Measurements from ENCODE around the gene ZNF143.
"Not testable (repeated sequence)": the region's sequence is repeated elsewhere in the genome, so short reads cannot be mapped to it uniquely, and the experiment has no call there.

Gene ZNF143

DNA sequence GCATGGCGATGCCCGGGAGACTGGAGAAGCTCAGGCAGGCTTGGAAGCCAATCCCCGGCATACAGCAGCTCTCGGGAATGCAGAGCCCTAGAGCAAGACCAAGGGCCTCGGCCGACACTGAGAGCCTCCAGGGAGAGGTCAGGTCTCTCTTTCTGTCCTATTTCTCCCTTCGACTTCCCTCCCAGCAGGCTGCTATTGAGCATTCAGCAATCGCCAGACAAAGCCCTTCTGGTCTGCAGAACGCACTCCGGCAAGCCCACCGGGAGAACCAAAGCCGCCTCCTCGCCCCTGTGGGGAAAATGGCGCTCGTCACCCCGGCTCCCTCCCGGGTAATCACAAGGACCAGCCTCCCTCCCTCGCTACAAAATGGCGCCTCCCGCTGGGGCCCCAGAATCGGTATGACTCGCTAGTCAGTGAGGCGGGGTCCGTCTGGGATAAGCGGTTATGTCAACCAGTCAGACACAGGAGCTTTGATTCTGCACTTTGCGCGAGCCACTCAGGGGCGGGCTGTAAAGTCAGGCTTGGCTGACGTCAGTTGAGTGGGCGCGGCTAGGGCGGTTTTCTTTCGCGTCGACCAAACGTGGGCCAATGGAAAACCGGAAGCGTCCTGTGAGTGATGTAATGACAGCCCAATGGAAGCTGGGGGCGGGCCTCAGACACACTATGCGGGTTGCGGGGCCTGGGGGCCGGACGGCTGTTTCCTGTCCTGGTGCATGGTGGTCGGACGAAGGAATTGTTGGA lies at the start of gene ZNF143:
Gene ZNF143, plus strand, starts transcription at position 691 of the 741 bp plus-strand sequence. CDS start 10,297 bp downstream, outside the sequence.
- DNase-seq = peak; percentile 100

DNA sequence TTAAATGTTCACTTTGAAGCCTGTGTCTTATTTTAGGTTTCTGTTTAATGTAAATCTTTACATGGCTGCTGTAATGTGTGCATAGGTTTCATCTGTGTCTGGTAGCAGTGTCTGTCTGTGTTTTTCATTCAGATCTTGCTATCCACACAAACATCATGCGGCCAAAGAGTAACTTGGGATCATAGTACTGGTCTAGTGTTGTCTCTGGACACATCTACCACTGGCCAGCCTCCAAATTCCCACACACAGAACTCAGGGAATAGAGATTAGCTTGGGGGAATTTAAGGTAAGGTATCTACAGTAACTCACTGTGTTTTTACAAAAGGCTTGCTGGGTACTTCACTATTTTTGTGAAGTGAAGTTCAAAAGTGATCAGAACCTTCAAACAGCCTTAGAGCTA lies 32.1 kb upstream of the ZNF143 start:
- no peak for DNase-seq

DNA sequence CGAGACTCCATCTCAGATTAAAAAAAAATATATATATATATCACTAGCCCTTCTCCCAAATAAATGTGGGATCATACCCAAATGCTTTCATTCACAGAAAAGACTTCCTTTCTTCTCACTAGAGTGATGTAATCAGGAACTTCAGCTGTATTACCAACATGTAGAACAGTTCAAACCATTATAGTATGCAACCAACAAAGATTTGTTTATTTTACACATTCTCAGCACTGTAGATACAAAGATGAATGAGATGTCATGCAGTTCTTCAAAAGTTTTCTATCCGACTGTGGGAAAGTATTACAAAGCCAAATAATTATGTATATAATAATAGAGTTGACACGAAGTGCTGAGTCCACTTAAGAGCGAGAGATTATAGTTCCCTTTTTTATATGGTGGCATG lies 22.2 kb upstream of the ZNF143 start:
- DNase-seq = no peak

DNA sequence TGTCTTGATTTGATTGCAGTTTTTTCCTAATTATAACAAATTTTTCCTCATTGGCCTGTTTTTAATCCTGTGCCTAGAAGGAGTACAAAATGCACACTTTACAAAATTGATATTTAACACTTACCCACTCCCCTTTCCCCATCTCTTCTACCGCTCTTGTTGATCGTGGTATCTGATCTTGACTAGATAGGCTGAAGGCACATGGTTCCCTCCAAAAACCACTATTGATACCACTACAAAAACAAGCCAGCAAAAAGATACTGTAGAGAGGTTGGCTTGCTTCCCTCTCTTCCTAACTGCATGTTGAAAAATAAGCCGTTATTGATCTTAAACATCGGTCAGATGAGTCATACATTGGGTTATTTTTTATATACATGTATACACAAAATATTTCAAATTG lies 14.6 kb upstream of the ZNF143 start:
- DNase-seq = no peak

DNA sequence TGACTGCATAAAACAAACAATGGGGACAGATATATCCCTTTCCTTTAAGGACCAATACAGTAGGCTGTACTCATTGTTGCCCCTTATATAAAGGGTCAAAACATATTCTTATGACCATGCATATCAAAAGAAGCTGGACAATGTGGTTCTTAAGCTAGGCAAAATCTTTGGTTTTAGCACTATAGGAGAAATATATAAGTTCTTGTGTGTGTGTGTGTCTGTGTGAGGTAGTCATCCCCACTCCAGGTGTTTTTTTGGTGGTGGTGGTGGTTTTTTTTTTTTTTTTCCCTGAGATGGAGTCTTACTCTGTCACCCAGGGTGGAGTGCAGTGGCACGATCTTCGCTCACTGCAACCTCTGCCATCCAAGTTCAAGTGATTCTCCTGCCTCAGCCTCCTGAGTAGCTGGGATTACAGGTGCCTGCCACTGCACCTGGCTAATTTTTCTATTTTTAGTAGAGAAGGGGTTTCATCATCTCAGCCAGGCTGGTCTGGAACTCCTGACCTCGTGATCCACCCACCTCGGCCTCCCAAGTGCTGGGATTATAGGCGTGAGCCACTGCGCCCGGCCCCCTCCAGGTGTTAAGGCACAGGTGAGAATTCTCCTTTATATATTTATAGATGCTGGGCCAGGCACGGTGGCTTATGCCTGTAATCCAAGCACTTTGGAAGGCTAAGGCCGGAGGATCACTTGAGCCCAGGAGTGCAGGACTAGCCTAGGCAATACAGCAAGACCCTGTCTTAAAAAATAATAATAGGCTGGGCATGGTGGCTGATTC lies 12.0 kb upstream of the ZNF143 start:
- no peak for DNase-seq

DNA sequence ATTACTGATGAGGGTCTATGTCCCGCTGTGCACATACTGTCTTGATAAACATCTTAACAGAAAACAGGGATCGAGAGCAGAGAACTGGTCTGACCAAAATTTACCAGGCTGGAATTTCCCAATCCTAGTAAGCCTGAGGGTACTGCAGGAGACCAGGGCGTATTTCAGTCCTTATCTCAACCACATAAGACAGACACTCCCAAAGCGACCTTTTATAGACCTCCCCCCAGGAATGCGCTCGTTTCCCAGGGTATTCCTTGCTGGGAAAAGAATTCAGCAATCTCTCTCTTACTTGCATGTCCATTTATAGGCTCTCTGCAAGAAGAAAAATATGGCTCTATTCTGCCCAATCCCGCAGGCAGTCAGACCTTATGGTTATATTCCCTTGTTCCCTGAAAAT lies 8.8 kb upstream of the ZNF143 start:
- DNase-seq = not testable (repeated sequence)

DNA sequence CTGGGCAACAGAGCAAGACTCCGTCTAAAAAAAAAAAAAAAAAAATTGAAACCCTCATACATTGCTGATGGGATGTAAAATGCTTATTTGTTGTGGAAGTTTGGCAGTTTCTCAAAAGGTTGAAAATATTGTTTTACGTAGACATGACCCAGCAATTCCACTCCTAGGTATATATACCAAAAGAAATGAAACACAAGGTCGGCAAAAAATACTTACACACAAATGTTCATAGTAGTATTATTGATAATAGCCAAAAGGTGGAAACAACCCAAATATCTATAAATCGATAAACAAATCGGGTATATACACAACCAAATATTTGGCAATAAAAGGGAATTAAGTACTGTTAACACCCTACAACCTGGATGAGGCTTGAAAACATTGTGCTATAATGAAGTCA lies 5.1 kb upstream of the ZNF143 start:
- DNase-seq = no peak

DNA sequence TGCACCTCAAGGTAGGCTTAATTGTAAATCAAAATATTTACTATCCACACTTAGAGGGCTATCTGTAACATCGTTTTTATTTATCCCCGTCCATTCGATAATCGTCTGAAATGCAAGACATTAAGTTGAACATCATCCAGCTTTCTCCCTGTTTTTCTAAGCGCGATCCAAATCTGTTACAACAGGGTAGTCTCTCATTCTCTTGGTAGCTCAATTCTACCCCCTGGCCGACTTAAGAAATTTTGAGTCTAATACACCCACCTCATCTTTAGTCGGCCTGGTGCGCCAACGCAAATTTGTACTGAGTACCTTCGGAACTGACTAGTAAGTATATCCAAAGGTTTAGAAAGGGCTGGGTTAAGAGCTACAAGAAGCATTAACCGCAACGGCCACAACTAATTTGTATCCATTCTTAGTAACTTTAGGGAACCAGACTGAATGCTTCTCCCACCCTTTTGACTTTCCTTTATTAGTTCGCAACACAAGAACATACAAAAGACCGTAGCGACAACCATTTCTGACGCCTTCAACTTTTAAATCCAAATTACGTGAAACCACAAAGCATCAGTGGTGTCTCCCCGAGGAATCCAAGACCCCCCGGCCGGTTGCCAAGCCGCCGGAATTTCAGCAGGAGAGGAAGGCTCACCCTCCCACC lies 1.0 kb upstream of the ZNF143 start:
- DNase-seq = peak; percentile 46

DNA sequence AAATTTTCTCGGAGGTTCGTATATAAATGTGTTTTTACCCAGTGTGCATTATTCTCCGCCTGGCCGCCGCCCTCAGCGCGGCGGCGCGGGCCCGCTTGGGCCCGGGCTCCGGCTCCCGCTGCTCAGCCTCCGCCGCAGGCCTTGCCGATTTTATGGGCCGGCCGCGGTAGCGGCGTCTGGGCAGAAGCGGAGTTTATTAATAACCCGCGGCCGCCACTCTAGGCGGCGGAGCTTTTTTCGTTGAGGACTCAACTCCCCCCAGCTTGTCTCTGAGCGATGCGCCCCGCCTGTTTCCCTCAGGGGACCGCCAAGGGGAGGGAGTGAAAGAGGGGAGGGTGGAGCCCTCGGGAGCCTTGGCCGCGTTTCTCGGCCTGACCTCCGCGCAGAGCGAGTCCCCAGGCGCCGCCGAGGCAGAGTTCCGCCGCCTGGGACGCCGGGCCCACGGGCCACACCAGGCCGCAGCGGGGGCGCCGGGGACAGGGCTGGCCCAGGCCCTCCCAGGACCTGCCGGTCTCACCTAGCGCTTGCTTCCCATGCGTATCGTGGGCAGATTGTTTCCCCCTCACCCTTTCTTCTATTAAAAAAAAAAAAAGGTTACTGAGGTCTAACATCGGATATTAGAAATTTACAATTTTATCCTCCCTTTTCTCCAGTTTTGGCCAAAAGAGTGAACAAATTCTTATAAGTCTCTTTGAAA lies 399 bp downstream of the ZNF143 start:
- peak; percentile 74 for DNase-seq

DNA sequence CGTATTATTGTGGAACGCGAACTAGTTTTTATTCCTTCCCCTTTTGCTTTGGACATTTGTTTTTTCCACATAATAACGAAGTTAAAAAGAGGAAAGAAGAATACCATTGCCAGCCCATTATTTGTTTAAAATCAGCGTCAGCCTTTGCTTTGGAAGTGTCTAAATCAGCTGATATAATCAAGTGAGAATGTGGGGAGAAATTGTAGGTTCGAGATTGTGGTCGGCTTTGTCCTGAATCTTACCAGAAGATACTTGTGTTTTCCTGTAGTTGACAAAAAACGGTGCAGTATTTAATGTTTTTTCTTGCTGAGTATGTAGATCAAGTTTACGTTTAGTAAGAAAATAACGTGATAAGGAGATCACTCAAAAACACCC lies 935 bp downstream of the ZNF143 start:
- no peak for DNase-seq

DNA sequence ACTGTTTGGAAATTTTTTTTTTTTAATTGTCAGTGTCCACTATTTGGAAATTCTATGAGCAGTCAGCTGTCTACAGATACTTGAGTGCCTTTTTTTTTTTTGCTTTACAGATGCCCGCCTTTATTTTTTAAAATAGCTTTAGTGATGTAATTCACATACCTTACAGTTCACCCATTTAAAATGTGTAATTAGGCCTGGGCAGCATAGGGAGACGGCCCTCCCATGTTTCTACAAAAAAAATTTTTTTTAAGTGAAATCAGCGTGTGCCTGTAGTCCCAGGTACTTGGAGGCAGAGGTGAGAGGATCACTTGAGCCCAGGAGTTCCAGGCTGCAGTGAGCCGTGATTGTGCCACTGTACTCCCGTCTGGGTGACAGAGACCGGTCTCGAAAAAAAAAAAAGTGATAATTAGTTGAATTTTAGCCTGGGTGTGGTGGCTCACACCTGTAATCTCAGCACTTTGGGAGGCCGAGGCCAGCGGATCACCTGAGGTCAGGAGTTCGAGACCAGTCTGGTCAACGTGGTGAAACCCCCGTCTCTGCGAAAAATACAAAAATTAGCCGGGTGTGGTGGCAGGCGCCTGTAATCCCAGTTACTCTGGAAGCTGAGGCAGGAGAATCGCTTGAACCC lies 1.5 kb downstream of the ZNF143 start:
- DNase-seq = no peak

DNA sequence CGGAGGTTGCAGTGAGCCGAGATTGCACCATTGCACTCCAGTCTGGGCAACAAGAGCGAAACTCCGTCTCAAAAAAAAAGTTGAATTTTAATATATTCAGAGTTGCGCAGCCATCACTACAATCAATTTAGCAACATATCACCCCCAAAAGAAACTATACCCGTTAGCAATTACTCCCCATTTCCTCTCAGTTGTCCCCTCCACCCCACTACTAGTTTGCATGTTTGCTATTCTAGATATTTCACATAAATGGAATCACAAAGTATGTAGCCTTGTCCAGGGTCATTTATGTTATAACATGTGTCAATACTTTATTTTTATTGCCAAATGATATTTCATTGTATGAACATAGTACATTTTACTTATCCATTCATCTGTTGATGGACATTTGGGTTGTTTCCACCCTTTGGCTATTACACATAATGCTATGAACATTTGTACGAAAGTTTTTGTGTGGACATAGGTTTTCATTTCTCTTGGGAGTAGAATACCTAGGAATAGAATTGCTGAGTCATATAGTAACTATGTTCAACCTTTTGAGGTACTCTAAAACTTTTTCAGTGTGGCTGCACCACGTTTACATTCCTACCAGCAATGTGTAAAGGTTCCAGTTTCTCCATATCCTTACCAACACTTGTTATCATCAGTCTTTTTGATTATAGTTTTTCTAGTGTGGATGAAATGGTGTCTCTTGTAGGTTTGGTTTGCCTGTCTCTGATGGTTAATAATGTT lies 2.2 kb downstream of the ZNF143 start:
- no peak for DNase-seq

DNA sequence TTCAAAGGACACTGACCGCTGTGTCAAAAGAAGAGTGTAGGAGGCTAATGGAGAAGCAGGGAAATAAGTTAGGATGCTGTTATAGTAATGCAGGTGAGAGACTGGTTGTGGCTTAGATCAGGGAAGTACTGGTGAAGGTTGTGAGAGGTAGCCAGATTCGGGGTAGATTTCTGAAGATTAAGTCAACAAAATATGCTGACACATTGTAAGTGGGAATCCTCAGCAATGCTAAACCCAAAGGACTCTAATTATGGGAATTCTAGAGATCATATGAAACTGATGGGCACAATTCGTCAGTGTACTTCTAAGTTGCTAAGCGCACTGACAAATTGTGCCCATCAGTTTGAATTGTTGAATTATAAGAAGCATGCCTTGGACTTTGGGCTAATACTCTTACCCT lies 10.0 kb downstream of the ZNF143 start:
- DNase-seq = no peak

DNA sequence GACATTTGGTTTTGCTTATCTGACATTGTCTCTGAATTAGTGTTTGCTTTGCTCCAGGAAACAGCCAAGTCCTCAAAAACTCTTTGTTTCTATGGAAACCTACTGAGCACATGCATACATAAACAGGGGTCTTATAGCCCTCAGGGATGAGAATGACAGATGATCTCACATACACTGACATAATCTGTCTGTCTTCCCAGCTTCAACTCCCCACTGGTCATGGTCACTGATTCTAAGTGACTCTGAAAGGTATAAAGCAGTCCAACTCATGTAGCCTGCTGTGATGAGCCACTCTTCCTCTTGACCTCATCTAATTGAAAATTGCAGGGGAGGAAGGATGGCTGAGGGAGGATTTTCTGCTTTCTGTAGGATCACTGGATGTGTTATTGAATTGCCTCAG lies 12.6 kb downstream of the ZNF143 start:
- DNase-seq = no peak

DNA sequence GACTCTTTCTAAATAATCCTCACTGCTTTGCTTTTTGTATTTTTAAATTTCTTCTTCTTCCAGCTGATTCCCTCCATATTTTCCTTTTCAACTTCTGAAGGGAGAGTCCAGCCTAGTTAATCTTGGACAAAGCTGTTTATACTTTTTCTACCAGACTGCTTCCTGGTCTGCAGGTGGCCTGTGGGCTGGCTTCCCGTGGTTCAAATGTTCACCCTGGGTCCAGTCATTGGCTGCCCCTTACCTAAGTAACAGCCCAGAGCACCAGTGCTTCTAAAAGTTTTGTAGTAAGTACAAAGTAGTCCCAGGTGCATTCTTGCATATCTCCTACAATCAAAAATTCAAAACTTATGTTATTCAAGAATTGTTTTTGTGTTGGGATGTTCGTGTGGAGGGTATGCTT lies 19.1 kb downstream of the ZNF143 start:
- no peak for DNase-seq

DNA sequence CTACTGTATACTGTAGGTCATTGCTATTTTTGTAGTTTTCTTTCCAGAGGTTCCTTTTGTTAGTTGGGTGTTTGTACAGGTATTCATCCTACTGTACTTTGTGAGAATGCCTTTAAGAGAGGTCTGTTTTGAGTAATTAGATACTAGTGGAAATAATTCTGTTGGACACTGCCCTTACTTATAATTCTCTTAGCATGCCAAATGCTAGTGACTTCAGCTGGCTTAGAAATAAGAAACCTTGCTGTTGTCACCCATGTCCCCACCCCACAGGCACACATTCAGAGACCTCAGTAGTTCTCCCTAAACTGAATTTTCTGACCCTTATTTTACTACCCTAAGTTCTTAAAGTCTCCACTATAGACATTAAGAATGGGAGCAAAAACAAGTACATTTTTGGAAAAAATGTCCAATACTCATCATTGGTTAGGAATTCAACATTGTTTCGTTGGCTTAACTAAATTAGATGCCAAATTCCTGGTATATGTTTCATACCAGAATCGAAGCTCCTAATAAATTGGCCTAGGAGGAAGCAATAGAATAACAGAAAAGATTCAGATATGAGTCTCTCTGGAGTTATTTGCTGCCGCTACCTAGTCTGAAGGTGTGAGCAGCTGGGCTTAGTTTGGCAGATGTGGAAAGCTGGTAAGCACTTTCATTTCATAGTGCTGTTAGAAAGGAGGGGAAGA lies 28.4 kb downstream of the ZNF143 start:
- no peak for DNase-seq

DNA sequence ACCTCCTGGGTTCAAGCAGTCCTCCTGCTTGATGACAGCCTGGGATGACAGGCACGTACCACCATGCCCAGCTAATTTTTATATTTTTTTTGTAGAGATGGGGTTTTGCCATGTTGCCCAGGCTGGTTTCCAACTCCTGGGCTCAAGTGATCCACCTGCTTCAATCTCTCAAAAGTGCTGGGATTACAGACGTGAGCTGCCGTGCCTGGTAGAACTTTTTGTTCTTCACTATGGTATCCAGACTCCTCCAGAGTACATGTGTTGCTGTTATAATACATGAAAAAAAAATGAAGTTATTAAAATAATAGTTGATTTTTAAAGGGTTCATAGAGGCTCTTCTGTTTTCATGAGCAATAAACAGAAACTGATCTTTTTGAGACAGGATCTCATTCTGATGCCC lies 29.6 kb downstream of the ZNF143 start:
- no peak for DNase-seq

DNA sequence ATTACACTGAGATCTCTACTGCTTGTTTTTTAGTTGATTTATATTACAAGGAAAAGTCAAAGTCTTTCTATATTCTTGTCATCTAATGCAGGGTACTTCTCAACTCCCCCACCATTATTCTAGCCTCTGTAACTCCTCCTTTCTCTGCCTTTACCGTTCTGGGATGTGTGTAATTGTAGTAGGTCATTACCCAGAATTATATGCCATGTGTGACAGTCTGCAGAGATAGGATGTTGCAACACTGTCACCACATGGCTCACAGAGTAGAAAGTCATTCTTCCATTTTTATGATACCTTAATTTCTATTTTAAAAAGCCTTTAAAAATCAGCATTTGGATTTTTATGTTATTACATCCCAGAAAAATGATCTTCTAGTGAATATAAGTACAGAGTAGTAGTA lies 32.7 kb downstream of the ZNF143 start:
- DNase-seq = no peak

DNA sequence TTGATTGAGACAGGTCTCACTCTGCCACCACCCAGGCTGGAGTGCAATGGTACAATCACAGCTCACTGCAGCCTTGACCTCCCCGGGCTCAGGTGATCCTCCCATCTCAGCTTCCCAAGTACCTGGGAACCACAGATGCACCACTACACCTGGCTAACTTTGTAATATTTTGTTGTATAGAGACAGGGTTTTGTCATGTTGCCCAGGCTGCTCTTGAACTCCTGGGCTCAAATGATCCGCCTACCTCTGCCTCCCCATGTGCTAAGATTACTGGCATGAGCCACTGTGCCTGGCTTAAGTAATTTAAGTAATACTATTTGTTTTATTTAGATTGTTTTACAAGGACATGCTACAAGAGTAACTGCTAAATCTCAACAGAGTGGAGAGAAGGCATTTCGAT lies 33.5 kb downstream of the ZNF143 start:
- DNase-seq = no peak

DNA sequence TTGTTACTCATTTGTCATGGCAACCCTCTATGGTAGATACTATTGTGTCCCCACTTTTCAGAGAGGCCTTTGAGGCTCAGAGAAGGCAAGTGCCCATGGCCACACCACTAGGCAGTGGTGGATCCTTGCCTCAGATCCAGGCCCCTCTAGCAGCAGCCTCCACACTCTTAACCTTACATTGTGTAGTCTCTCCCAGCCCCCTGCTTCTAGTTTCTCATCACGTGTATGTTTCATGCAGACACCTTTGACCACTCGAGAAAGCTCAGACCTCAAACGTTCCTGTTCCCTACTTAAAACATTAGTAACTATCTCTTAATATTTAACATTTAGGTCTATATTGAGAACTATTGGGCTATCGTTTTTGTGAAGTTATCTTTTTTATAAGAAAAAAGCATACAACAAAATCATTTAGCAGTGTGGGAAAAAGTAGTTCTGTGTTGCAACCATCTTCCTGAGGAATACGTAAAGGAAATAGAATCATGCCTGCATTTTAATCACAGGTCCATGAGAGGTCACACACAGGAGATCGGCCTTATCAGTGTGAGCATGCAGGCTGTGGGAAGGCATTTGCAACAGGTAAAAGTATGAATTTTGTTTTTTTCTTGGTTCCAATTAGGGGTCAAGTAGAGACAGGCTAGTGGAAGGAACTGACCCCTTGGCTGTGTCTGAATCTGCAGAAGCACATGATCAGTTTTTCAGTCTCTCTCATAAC lies 35.1 kb downstream of the ZNF143 start:
- no peak for DNase-seq

Data from stimulated activated naive CD4-positive, alpha-beta T cell treated with Interleukin-2 at 50 U/mL for 16 hours (primary cell).